Fibroblast of the conjunctiva (primary cell): Measurements from ENCODE around the gene BAZ1B.
"Not testable (repeated sequence)": the region's sequence is repeated elsewhere in the genome, so short reads cannot be mapped to it uniquely, and the experiment has no call there.

Experiments used
- DNase-seq: peaks from one replicate; pipeline ENCODE4 v3.0.0-alpha.2; 2010; ENCODE audit warnings: low read depth

Gene BAZ1B

GRCh38 chr7:73541722-73542121 lies 19.6 kb upstream of the BAZ1B start:
- DNase-seq, result no peak

- no peak for DNase-seq
Observed at GRCh38 chr7:73539709-73540108, 17.6 kb upstream of the BAZ1B start.

DNA sequence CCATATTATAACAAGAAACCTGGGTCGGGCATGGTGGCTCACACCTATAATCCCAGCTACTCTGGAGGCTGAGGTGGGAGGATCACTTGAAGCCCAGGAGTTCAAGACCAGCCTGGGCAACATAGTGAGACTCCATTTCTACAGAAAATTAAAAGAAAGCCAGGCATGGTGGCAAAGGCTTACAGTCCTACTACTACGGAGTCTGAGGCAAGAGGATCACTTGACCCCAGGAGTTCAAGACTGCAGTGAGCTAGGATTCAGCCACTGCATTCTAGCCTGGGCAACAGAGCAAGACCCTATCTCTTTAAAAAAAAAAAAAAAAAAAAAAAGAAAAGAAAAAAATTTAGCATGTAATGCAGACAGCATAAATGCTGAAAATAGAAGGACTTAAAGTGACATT lies 16.4 kb upstream of the BAZ1B start:
- not testable (repeated sequence) for DNase-seq

- DNase-seq, result no peak
Observed at GRCh38 chr7:73537051-73537450, 15.0 kb upstream of the BAZ1B start.

- DNase-seq, result no peak
Observed at GRCh38 chr7:73536479-73536878, 14.4 kb upstream of the BAZ1B start.

DNA sequence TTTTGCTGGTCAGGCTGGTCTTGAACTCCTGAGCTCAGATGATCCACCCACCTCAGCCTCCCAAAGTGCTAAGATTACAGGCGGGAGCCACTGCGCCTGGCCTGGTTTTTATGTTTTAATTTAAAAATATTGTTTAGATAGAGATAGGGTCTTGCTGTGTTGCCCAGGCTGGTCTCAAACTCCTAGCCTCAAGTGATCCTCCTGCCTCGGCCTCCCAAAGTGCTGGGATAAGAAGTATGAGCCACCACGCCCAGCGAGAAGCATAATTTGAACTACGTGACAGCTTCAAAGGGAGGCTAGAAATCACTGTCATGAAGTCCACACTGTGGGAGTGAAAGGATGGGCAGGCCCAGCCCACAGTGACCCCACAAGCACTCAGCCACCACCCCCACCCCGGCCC lies 13.8 kb upstream of the BAZ1B start:
- not testable (repeated sequence) for DNase-seq

DNA sequence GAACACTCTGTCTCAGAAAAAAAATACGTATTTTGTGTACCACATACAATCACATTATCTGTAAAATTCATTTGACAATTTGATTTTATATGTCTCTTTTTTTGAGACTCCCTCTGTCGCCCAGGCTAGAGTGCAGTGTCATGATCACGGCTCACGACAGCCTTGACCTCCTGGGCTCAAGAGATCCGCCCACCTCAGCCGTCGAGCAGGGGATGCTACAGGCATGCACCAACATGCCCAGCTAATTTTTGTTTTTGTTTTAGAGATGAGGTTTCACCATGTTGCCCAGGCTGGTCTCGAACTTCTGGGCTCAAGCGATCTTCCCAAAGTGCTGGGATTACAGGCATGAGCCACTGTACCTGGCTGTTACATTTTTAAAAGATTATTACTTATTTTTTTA lies 11.6 kb upstream of the BAZ1B start:
- DNase-seq, result no peak

DNA sequence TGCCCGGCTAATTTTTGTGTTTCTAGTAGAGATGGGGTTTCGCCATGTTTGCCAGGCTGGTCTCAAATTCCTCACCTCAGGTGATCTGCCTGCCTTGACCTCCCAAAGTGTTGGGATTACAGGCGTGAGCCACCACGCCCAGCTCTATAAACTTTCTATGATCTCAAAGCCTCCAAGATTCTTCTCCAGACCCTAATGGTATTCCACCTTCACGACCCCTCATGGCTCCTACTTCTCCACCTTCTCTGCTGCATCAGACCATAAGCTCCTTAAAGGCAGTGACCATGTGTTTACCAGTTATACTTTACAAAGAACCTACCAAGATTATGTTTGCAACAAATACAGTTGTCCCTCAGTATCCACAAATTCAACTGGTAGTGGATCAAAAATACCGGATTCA lies 10.1 kb upstream of the BAZ1B start:
- no peak for DNase-seq

- no peak for DNase-seq
Observed at GRCh38 chr7:73530800-73531199, 8.7 kb upstream of the BAZ1B start.

DNA sequence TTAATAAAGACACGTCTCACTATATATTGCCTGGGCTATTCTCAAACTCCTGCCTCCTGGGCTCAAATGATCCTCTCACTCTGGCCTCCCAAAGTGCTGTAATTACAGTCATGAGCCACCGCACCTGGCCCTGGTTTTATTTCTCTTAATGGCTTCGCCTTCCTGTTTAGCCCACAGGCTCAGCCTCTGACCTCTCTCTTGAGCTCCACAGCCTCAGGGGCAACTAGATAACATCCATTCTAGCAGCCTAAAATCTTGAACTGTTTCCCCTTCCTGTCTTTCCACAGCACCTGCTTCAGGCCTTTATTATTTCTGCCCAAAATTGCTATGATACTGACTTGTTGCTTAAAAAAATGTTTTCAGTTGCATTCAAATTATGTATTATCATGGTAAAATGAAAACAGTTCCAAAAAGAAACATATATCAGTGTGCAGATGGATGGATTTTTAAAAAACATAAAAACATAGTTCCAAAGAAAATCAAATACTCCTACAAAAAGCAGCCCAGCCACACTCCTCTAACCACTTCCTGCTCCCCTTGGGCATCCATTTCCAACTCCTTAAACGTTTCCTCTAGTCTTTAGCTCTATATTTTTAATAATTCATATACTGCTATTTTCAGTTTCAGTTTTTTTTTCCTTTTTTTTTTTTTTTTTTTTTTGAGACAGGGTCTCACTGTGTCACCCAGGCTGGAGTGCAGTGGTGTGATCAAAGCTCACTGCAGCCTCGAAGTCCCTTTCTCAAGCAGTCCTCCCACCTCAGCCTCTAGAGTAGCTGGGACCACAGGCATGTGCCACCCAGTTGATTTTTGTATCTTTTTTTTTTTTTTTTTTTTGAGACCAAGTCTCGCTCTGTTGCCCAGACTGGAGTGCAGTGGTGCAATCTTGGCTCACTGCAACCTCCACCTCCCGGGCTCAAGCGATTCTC lies 5.1 kb upstream of the BAZ1B start:
- no peak for DNase-seq

GRCh38 chr7:73526158-73526494 lies 4.0 kb upstream of the BAZ1B start:
- DNase-seq, result not testable (repeated sequence)

DNA sequence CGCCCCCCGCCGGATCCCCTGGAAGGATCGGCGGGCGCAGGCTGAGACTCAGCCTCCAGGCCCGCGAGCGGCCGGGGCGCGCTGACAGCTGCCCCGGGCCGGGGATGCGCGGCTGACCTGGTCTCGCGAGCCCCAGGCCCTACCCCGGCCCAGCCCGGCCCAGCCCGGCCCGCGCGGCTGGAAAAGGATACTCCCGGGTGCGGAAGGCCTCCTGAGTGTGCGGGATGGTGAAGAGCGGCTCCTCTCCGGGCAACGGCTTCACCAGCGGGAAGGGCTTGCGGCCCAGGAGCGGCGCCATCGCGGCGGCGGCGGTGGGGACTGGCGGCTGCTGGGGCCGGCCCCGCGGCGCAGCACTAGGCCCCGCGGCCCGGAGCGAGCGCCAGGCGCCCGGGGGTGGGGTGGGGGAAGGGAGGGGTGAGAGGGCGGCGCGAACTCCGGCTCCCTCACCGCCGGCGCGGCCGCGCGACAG lies 423 bp downstream of the BAZ1B start:
- no peak for DNase-seq

GRCh38 chr7:73520673-73521635 lies 1.1 kb downstream of the BAZ1B start:
- no peak for DNase-seq

GRCh38 chr7:73519867-73520672 lies 2.0 kb downstream of the BAZ1B start:
- DNase-seq, result no peak

GRCh38 chr7:73518470-73518869 lies 3.6 kb downstream of the BAZ1B start:
- no peak for DNase-seq

DNA sequence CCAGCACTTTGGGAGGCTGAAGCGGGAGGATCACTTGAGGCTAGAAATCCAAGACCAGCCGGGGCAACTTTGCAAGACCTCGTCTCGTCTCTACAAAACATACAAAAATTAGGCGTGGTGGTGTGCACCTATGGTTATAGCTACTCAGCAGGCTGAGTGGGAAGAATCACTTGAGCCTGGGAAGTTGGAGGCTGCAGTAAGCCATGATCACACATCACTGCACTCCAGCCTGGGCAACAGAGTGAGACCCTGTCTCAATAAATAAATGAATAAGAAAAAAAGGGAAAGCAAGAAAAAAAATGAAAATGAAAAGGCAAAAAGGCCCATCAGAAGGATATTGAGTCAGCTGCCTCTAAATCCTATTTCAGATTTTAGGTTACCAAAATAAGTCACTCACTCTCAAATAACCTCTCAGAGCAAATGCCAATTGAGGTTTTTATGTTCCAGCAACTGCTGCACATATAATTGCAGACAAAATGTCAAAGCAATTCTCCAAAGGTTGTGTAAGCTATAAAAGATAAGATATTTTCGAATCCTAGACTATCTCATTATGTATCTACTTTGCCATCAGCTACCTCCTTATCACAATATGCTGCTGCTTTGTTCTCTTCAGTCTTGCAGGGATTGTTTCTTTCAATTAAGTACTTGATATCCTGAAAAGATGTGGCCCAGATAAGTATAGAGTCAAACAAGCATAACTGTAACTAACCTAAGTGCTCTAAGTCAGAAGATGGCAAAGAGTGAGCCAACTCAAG lies 4.7 kb downstream of the BAZ1B start:
- DNase-seq, result no peak

- DNase-seq, result no peak
Observed at GRCh38 chr7:73515178-73515577, 6.9 kb downstream of the BAZ1B start.

DNA sequence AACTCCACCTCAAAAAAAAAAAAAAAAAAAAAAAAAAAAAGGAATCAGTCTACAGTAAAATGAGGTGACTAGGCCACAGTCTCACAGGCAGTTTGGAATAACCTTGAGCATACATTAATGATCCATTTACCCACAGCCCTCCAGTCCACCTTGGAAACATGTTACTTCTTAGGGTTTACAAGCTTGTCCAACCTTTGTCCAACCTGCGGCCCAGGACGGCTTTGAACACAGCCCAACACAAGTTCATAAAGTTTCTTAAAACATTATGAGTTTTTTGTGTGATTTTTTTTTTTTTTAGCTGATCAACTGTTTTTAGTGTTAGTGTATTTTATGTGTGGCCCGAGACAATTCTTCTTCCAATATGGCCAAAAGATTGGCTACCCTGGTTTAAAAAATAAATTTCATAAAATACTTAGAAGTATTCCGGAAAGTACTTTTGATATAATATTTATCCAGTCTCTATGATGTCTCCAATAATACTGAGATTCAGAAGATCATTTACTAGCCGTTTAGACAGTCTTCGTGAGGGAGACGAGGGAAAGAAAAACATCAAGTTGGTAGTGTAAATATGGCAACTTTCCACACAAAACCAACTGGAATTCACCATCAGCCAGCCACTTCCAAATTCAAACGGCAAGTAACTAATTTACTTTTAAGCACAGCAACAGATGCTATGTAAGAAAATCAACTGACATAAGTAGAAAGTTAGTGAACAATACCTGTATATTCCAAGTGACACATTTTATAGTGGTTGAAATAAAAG lies 9.9 kb downstream of the BAZ1B start:
- no peak for DNase-seq

DNA sequence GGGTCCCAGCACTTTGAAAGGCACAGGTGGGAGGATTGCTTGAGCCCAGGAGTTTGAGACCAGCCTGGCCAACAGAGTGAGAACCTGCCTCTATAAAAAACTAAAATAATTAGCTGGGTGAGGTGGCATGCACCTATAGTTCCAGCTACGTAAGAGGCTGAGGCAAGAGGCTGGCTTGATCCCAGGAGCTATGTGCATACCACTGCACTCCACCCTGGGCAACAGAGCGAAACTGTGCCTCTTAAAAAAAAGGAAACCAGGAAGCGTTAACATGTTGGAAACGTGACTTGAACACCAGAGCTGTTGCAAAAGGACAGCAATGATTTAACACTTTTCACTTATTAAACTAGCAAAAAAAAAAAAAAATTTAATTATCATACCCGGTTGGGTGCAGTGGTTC lies 12.6 kb downstream of the BAZ1B start:
- no peak for DNase-seq

- no peak for DNase-seq
Observed at GRCh38 chr7:73507556-73507955, 14.5 kb downstream of the BAZ1B start.
